NT2/D1 (cell line): ENCODE results near the gene ZDHHC11.
"Not testable (repeated sequence)": the region's sequence is repeated elsewhere in the genome, so short reads cannot be mapped to it uniquely, and the experiment has no call there.

ENCODE experiments used
- YY1 ChIP-seq: IDR thresholded peaks from 2 replicates; pipeline ENCODE4 v1.6.1; 2011; ENCODE audit not compliant: insufficient read length, insufficient read depth
- ZNF274 ChIP-seq: IDR thresholded peaks from 2 replicates; pipeline ENCODE4 v1.6.1; 2011; ENCODE audit warnings: mild to moderate bottlenecking, low read depth, low read length

- TF ChIP-seq YY1, ZNF274: not testable (repeated sequence)
Measured at GRCh38 chr5:762996-763395, 87.8 kb downstream of the ZDHHC11 start.
